ENCODE data around the gene PLCB2. TPM values are rescaled to one million over a fixed set of nuclear protein-coding genes. Genes with fewer than 3 reads are reported as not detected.

PLCB2 gene
- total RNA-seq, 1 experiment from 2014 or later: 1.7 TPM

- ChIA-PET CTCF (interaction anchor here (0.6 kb wide), 1 partner anchor 212 kb away, joined by 5 read pairs; no protein-coding TSS in a partner anchor), POLR2A (no interaction called here)
- ATAC-seq (peak; percentile 50), DNase-seq (ENCODE audit: low read depth, low spot score) (no peak)
- TF ChIP-seq, protein P1, sequence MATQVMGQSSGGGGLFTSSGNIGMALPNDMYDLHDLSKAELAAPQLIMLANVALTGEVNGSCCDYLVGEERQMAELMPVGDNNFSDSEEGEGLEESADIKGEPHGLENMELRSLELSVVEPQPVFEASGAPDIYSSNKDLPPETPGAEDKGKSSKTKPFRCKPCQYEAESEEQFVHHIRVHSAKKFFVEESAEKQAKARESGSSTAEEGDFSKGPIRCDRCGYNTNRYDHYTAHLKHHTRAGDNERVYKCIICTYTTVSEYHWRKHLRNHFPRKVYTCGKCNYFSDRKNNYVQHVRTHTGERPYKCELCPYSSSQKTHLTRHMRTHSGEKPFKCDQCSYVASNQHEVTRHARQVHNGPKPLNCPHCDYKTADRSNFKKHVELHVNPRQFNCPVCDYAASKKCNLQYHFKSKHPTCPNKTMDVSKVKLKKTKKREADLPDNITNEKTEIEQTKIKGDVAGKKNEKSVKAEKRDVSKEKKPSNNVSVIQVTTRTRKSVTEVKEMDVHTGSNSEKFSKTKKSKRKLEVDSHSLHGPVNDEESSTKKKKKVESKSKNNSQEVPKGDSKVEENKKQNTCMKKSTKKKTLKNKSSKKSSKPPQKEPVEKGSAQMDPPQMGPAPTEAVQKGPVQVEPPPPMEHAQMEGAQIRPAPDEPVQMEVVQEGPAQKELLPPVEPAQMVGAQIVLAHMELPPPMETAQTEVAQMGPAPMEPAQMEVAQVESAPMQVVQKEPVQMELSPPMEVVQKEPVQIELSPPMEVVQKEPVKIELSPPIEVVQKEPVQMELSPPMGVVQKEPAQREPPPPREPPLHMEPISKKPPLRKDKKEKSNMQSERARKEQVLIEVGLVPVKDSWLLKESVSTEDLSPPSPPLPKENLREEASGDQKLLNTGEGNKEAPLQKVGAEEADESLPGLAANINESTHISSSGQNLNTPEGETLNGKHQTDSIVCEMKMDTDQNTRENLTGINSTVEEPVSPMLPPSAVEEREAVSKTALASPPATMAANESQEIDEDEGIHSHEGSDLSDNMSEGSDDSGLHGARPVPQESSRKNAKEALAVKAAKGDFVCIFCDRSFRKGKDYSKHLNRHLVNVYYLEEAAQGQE (IDR thresholded peaks at IDR 0.05; ENCODE audit: insufficient read depth in 1 of 2, low read depth in 2 of 2, low read length in 1 of 2): no peak
- TF ChIP-seq POLR2AphosphoS5 (IDR thresholded peaks at IDR 0.05; ENCODE audit: low read depth, low read length): no peak
- no peak for TF ChIP-seq TCF7L2 (IDR thresholded peaks at IDR 0.05; ENCODE audit: low read depth, low read length)
- no peak for TF ChIP-seq CTCF (IDR thresholded peaks at IDR 0.05)
- TF ChIP-seq SIN3A (IDR thresholded peaks at IDR 0.05; ENCODE audit: borderline replicate concordance, insufficient read depth, low read depth, low read length): no peak
- Histone ChIP-seq H3K36me3 (ENCODE audit: control insufficient read depth, insufficient read depth, low read length) (no peaks in the 10 kb centered on the region; the same call in 1 of the 2 replicates), H3K4me1 (ENCODE audit: control insufficient read depth, insufficient read depth, low read length) (peaks cover 32% of the 10 kb centered on the region), H3K27me3 (ENCODE audit: control insufficient read depth, insufficient read depth, low read length) (no peaks in the 10 kb centered on the region; the same call in 1 of the 2 replicates), H3K4me3 (ENCODE audit: low read depth in 2 of 2, low read length in 2 of 2) (no peak overlapping the region), H3K9me3 (ENCODE audit: control insufficient read depth, insufficient read depth, low read depth, low read length) (no peaks in the 10 kb centered on the region), H3K27ac (ENCODE audit: low read length) (peak overlapping the region; percentile 54)
- intact Hi-C loops (cut with micrococcal nuclease; ENCODE audit: unreplicated experiment) (no loop called here), in situ Hi-C loops (cut with HindIII; ENCODE audit: low pct_unique_long_range_greater_than_20kb, low sequenced_read_pairs) (no loop called here)
- BruUV-seq (replicated peaks): no TSS peak
Observed at GRCh38 chr15:40258544-40258943, 49.2 kb downstream of the PLCB2 start.

- ATAC-seq (peak; percentile 70), DNase-seq (ENCODE audit: low read depth, low spot score) (no peak)
- BruUV-seq (replicated peaks): no TSS peak
- Histone ChIP-seq H3K36me3 (ENCODE audit: control insufficient read depth, insufficient read depth, low read length) (no peaks in the 10 kb centered on the region; the same call in 1 of the 2 replicates), H3K9me3 (ENCODE audit: control insufficient read depth, insufficient read depth, low read depth, low read length) (no peaks in the 10 kb centered on the region), H3K4me1 (ENCODE audit: control insufficient read depth, insufficient read depth, low read length) (peaks cover 25% of the 10 kb centered on the region), H3K27me3 (ENCODE audit: control insufficient read depth, insufficient read depth, low read length) (no peaks in the 10 kb centered on the region; the same call in 1 of the 2 replicates), H3K4me3 (ENCODE audit: low read depth in 2 of 2, low read length in 2 of 2) (no peak overlapping the region), H3K27ac (ENCODE audit: low read length) (peak overlapping the region; percentile 54)
- TF ChIP-seq POLR2AphosphoS5 (IDR thresholded peaks at IDR 0.05; ENCODE audit: low read depth, low read length) (no peak), CTCF (IDR thresholded peaks at IDR 0.05) (no peak)
- ChIA-PET CTCF (interaction anchor here (0.6 kb wide), 2 partner anchors 15 to 212 kb away, joined by 4 to 5 read pairs; no protein-coding TSS in a partner anchor), POLR2A (no interaction called here)
- intact Hi-C loops (cut with micrococcal nuclease; ENCODE audit: unreplicated experiment) (no loop called here), in situ Hi-C loops (cut with HindIII; ENCODE audit: low pct_unique_long_range_greater_than_20kb, low sequenced_read_pairs) (no loop called here)
Observed at GRCh38 chr15:40257656-40258450, 49.9 kb downstream of the PLCB2 start.

Measured in Panc1 (cell line).